Prostate gland (tissue), 2 donors: ENCODE measurements around the gene CCDC174. TPM values are rescaled to one million over a fixed set of nuclear protein-coding genes. Genes with fewer than 3 reads are reported as not detected.

Experiments
- DNase-seq: peaks from one replicate; pipeline ENCODE4 v3.0.0-alpha.2; 2019; ENCODE audit warnings: low spot score
- H3K27ac ChIP-seq, 2 donors: fragments of 200-600 bp; sonication (generic); 2 replicates each; pipeline ENCODE4 v1.5.1; 2017 to 2019
- H3K27me3 ChIP-seq: fragments of 200-600 bp; sonication (generic); replicated peaks from 2 replicates; pipeline ENCODE4 v1.5.1; 2019; ENCODE audit not compliant: insufficient read depth
- H3K36me3 ChIP-seq, 2 donors: fragments of 200-600 bp; sonication (generic); 1 replicate in 1 of 2; 2 replicates in 1 of 2; pipeline versions ENCODE4 v1.5.1 to v1.8.1; 2017 to 2019
- H3K4me1 ChIP-seq: fragments of 200-600 bp; sonication (generic); replicated peaks from 2 replicates; pipeline ENCODE4 v1.5.1; 2019
- H3K4me3 ChIP-seq, 2 donors: fragments of 200-600 bp; sonication (generic); 2 replicates each; pipeline ENCODE4 v1.5.1; 2017 to 2019
- H3K9me3 ChIP-seq: fragments of 200-600 bp; sonication (generic); 2 replicates; pipeline ENCODE4 v1.5.1; 2017
- POLR2A ChIP-seq: fragments of 450-650 bp; IDR thresholded peaks from one replicate; pipeline ENCODE4 v1.6.1; 2016; ENCODE audit warnings: antibody characterized with exemption, mild to moderate bottlenecking
- POLR2AphosphoS5 ChIP-seq: sonication (generic); formaldehyde crosslinking; IDR thresholded peaks from one replicate; pipeline ENCODE4 v1.6.1; 2017; ENCODE audit warnings: antibody characterized with exemption
- WGBS: methylation state at CpG from one replicate; pipeline ENCODE4 v1.1.5; 2018; 5-methylcytosine and 5-hydroxymethylcytosine counted together
- intact Hi-C: fragments of 100-400 bp; cut with DNase I; formaldehyde crosslinking; loops from one replicate; pipeline ENCODE4 v1.14.2; 2022
- total RNA-seq, 2 donors: library from RNA; depleted of rRNA; stranded (reverse); fragments of >200 nt; gene quantifications; one replicate each; pipeline ENCODE4 v1.1.0, GENCODE V29; 2016
- TF ChIP-seq, protein P1 (sequence below), 4 experiments: fragments of 200-600 bp in 2 of 4; fragments of 450-650 bp in 2 of 4; sonication (generic) in 2 of 4; IDR thresholded peaks; 1 replicate in 3 of 4; 2 replicates in 1 of 4; pipeline ENCODE4 v1.5.1; 2016 to 2019; ENCODE audit warnings: antibody characterized with exemption in 4 of 4, mild to moderate bottlenecking in 2 of 4, moderate library complexity in 2 of 4

CCDC174 gene
- total RNA-seq, 2 donors from 2014 or later, result 12.3 to 25.2 TPM

DNA sequence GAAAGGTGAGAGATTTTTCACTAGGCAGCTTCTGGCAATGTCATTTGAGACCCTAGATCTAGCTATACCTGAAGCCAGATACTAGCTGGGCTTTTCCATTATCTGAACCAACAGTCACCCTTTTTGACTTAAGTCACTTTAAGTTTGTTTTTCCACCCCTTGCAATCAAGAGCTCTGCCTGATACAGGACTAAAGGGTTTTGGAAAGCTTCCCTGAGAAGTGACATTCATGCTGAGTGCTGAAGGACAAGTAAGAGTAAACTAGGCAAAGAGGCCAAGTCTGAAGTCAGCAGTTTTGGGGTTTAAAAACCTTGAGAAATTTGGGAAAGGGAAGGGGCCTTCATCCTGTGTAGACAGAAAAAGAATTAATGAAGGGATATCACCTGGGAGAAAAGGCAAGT is 27.1 kb upstream of the CCDC174 start:
- Histone ChIP-seq H3K27me3 (no peaks in the 10 kb centered on the region), H3K4me1 (peaks cover 5% of the 10 kb centered on the region), H3K9me3 (no peaks in the 10 kb centered on the region), H3K36me3 (no peaks in the 10 kb centered on the region), H3K27ac (no peak overlapping the region), H3K4me3 (no peak overlapping the region)
- DNase-seq, result no peak
- intact Hi-C loops, result no loop called here
- TF ChIP-seq POLR2A, result no peak
- no peak for TF ChIP-seq POLR2AphosphoS5
- TF ChIP-seq, protein P1, sequence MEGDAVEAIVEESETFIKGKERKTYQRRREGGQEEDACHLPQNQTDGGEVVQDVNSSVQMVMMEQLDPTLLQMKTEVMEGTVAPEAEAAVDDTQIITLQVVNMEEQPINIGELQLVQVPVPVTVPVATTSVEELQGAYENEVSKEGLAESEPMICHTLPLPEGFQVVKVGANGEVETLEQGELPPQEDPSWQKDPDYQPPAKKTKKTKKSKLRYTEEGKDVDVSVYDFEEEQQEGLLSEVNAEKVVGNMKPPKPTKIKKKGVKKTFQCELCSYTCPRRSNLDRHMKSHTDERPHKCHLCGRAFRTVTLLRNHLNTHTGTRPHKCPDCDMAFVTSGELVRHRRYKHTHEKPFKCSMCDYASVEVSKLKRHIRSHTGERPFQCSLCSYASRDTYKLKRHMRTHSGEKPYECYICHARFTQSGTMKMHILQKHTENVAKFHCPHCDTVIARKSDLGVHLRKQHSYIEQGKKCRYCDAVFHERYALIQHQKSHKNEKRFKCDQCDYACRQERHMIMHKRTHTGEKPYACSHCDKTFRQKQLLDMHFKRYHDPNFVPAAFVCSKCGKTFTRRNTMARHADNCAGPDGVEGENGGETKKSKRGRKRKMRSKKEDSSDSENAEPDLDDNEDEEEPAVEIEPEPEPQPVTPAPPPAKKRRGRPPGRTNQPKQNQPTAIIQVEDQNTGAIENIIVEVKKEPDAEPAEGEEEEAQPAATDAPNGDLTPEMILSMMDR (IDR thresholded peaks at IDR 0.05), result no peak

DNA sequence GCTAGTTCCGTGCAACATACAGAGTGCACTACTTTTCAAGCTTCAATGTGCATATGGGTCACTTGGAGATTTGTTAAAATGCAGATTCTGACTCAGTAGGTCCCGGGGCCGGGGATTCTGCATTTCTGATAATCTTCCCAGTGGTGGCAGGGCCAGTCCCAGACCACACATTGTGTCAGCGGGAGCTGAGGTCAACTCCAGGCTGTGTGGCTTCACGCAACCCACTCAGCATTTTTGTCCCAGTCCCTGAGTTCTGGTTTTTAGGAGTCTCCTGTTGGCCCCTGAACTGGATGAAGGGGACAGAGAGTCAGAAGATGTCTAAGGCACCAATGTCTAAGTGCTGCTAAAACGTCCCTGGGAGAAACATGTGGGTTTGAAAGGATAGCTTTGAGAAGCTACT is 26.1 kb upstream of the CCDC174 start:
- WGBS, result 87% methylated on average over 6 of the region's 6 CpGs
- no peak for DNase-seq
- intact Hi-C loops, result no loop called here
- H3K4me1 ChIP-seq, result peaks cover 5% of the 10 kb centered on the region
- TF ChIP-seq POLR2A (no peak), POLR2AphosphoS5 (no peak)
- TF ChIP-seq, protein P1 (IDR thresholded peaks at IDR 0.05), result no peak
- H3K4me3 ChIP-seq, result no peak overlapping the region
- H3K27ac ChIP-seq, result no peak overlapping the region
- H3K27me3 ChIP-seq, result no peaks in the 10 kb centered on the region
- H3K36me3 ChIP-seq, result no peaks in the 10 kb centered on the region
- no peaks in the 10 kb centered on the region for H3K9me3 ChIP-seq

DNA sequence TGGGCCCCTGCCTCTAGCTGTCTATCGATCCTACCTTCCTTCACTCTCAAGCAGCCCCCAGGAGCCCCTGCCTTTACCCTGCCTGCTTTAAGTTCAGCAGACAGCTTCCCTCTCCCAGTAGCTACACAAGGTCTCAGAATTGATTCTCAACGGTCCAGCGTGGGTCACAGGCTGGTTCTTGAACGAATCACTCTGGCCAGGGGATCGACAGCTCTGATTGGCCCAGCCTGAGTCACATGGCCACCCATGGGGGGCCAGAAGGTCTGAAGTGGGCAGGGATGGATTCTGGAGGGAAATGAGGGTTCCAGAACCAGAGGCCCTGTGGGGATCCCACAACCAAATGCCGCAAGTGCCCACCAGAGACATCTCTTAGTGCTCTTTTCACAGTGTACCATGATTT is 23.7 kb upstream of the CCDC174 start:
- 87% methylated on average over 6 of the region's 6 CpGs for WGBS
- TF ChIP-seq, protein P1 (IDR thresholded peaks at IDR 0.05), result no peak
- TF ChIP-seq POLR2A, result no peak
- no peak for TF ChIP-seq POLR2AphosphoS5
- no peaks in the 10 kb centered on the region for H3K27me3 ChIP-seq
- H3K27ac ChIP-seq, result no peak overlapping the region
- intact Hi-C loops, result no loop called here
- no peak for DNase-seq
- H3K36me3 ChIP-seq, result no peaks in the 10 kb centered on the region
- no peaks in the 10 kb centered on the region for H3K9me3 ChIP-seq
- H3K4me3 ChIP-seq, result no peak overlapping the region
- H3K4me1 ChIP-seq, result peaks cover 5% of the 10 kb centered on the region

DNA sequence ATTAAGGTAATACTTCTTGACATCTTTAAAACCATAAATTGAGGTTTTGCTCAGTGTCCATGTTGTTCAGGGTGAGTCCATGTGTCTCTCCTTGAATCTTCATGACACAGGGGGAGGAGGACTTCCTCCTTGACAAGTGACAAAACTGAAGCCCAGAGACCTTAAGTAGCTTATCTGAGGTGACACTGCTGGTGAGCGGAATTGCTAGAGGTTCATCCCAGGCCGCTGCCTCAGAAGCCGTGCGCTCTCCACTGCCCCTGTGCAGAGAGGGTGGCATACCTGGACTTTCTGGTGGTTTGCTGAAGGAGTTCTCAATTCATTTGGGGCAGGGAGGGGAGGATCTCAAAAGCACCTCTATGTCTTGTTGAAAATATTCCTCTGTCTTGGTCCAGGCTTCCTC is 23.2 kb upstream of the CCDC174 start:
- 86% methylated on average over 4 of the region's 4 CpGs for WGBS
- DNase-seq, result no peak
- peaks cover 1% of the 10 kb centered on the region for H3K4me1 ChIP-seq
- H3K36me3 ChIP-seq, result no peaks in the 10 kb centered on the region
- TF ChIP-seq, protein P1 (IDR thresholded peaks at IDR 0.05), result no peak
- no peak for TF ChIP-seq POLR2AphosphoS5
- TF ChIP-seq POLR2A, result no peak
- H3K9me3 ChIP-seq, result no peaks in the 10 kb centered on the region
- H3K27me3 ChIP-seq, result no peaks in the 10 kb centered on the region
- H3K27ac ChIP-seq, result no peak overlapping the region
- no peak overlapping the region for H3K4me3 ChIP-seq
- intact Hi-C loops, result no loop called here

DNA sequence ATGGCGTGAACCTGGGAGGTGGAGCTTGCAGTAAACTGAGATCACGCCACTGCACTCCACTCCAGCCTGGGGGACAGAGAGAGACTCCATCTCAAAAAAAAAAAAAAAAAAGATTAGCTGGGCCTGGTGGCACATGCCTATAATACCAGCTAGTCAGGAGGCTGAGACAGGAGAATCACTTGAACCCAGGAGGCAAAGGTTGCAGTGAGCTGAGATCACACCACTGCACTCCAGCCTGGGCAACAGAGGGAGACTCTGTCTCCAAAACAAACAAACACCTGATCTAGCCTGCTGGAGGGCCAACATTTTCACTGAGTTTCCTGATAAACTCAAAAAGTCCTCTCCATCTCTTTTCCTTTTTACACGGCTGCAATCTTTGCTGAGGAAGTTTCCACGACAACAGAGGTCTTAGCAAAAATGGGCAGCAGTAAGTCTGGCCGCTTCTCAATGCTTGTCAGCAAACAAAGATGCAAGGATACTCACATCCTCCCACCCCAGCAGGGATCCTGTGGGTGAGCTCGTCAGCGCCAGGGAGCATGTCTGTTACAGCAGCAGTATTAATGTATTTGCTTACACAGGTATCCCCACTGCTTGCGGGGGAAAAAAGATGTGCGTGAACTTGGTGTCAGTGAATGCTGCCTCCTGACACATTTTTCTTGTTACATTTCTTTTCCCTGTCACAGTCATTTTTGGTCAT is 21.0 kb upstream of the CCDC174 start:
- Histone ChIP-seq H3K9me3 (no peaks in the 10 kb centered on the region), H3K27me3 (no peaks in the 10 kb centered on the region), H3K27ac (no peak overlapping the region), H3K4me3 (no peak overlapping the region), H3K4me1 (no peaks in the 10 kb centered on the region), H3K36me3 (no peaks in the 10 kb centered on the region)
- intact Hi-C loops, result no loop called here
- TF ChIP-seq, protein P1 (IDR thresholded peaks at IDR 0.05), result no peak
- no peak for TF ChIP-seq POLR2A
- TF ChIP-seq POLR2AphosphoS5, result no peak
- DNase-seq, result no peak
- 80% methylated on average over 9 of the region's 9 CpGs for WGBS
